22Rv1 (cell line): ENCODE results near the gene CFAP61.
"Not testable (repeated sequence)": the region's sequence is repeated elsewhere in the genome, so short reads cannot be mapped to it uniquely, and the experiment has no call there.

ENCODE experiments used
- H3K27ac ChIP-seq: fragments of 450-650 bp; 2 replicates; pipeline ENCODE4 v1.5.1; 2017
- ZFX ChIP-seq: fragments of 450-650 bp; IDR thresholded peaks from 2 replicates; pipeline ENCODE4 v1.6.1; 2017; ENCODE audit warnings: antibody characterized with exemption, borderline replicate concordance
- TF ChIP-seq, protein P1 (sequence below): fragments of 450-650 bp; IDR thresholded peaks from 2 replicates; pipeline ENCODE4 v1.5.1; 2017; ENCODE audit warnings: mild to moderate bottlenecking

Gene CFAP61, protein sequence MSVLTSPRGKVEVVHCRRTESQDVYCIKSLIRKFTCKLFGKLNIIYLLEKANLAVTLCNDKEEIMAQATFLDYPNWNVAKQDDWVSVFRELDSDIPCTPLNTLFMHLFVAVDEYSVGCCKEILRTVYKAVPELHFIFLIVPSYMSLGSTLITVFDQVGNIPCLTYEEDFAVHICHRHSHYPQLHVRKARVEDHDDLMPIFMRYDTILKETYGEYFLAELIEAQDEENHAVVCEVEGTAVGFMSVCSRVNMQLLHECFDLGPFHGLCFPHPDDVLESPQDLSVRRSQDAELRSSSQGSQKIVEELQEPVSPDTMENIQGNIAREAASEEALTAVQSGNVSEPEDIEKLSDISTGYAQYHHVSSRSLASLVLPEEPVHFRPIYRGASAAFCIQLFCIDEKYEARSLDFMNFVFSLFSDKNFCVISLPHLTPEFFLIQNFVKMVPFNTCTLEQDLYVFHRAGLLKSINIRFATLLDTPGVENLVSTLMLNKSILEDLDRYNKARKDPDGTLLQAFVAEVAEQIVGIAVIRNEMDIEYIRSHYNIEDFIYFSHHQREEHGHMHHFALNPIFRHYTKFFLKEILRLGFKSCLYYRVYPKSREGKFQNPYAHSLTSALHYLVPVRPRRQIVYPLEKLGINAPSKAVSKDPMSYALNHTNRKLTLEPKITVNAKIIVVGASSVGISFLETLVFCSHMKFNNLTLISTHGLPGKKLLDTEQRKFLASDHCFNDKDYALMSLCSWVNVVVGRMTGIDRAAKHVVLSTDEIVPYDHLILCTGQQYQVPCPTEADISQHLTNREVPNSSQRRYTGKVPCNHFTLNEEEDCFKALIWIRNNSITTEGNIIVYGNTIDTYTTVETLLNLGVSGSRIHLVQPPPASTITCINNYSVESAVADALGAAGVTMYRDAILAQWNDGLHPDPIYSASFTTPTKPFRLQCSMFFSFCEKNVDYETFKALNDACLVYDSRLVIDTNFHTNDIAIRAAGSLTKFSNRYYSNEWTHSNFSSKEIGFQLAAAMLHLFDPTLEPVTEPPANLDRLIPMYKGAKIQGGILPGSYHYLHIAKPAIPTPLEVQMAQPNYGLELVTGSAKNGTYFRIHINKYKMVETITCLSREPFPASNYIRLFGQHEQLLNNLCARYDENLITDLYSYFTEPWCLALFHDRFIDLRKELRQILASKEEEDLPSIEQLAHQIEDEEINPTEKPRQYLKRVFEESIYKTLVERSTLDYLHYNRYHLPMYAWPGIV

DNA sequence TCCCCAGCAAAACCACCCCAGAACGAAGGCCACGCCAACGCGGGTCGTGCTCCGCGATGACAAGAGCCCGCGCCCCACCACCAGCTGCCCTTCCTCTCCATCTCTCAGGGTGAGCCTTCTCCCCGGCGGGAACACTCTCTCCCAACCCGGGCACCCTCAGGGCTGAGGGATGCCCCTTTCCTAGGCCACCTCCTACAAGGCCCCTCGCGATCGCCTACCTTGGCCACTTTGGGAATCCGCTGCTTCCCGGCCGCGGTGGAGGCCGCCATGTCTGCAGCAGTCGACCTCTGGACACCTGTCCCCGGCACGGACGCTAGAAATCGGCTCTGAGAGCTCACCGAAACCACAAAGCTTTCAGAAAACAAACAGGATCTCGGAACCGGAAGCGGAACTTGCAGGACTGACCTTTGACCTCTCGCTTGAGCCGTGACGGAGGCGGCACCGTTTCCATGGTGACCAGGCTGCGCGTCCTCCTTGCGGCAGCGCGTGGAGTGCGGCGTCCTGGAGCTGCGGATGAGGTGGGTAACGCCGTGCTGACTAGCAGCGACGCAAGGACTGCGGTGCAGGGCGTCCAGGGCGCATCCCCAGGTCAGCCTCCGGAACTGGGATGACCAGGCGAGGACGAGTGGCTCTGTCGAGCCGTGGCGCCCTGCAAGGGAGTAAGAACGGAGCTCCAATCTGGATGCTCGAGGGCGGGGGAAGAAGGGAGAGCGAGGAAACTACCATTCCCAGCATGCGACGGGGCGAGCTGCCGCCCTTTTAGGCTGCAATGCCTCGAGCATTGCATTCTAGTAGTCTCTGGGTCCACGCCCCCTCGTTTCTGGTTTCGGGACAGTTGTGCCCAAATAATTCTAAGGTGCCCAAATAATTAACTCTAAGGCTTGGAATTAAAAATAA lies at the start of gene CFAP61, which contains the start of gene CRNKL1:
CFAP61 (plus strand) TSS at position 459 of the 897 bp plus-strand sequence. CDS start 4,122 bp downstream, outside the sequence.
CRNKL1 (minus strand) TSS at position 393 of the 897 bp plus-strand sequence; CDS start at position 269, 124 bp downstream.
- TF ChIP-seq, protein P1, sequence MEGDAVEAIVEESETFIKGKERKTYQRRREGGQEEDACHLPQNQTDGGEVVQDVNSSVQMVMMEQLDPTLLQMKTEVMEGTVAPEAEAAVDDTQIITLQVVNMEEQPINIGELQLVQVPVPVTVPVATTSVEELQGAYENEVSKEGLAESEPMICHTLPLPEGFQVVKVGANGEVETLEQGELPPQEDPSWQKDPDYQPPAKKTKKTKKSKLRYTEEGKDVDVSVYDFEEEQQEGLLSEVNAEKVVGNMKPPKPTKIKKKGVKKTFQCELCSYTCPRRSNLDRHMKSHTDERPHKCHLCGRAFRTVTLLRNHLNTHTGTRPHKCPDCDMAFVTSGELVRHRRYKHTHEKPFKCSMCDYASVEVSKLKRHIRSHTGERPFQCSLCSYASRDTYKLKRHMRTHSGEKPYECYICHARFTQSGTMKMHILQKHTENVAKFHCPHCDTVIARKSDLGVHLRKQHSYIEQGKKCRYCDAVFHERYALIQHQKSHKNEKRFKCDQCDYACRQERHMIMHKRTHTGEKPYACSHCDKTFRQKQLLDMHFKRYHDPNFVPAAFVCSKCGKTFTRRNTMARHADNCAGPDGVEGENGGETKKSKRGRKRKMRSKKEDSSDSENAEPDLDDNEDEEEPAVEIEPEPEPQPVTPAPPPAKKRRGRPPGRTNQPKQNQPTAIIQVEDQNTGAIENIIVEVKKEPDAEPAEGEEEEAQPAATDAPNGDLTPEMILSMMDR, result peak; percentile 6; the same call in 1 of the 2 replicates
- no peak for TF ChIP-seq ZFX
- H3K27ac ChIP-seq, result peak within 1 kb of the TSS; percentile 92

DNA sequence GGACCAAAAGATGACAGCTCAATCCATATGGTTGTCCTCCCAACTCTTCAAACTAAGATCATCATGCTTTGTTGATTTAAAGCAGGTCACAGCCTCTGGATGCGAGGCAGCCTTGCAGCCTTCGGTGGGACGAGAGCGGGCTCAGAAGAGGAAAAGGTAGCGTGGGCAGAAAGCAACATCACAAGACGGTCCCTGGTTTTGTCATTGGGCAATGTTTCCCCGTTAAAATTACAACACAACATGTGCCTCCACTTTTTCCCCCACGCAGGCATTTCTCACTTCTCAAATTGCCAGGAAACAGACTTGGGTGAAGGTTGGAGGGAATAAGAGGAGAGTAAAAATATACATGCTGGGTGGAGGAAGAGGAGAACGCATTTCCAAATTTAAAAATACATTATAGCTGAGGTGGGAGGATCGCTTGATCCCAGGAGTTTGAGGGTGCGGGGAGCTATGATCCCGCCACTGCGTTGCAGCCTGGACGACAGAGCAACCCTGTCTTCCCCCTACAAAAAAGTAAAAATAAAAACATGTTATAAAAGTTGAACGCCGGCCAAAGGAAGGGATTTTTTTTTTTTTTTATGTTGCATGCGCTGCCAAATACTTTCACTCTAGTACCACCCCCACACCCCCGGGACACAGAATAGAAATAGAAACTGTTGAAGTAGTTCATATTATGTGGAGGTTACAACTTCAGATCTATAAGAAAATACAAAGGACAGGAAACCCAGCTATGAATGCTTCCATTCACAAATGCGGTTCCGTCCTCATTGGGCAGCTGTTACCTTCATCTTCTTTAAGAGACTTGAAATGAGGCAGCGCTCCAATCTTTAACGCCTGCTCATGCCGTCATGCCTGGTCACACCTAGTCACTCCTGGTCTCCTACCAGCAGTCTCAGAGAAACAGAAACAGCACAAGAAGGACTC lies 49.0 kb upstream of the CFAP61 start:
- no peak for TF ChIP-seq ZFX
- TF ChIP-seq, protein P1, result no peak

GRCh38 chr20:20003955-20004322 lies 48.4 kb upstream of the CFAP61 start:
- H3K27ac ChIP-seq, result not testable (repeated sequence)

More for the DNA sequence above, 49.0 kb upstream of the CFAP61 start:
- H3K27ac ChIP-seq, result no peak overlapping the region

- no peak overlapping the region for H3K27ac ChIP-seq
- TF ChIP-seq ZFX, result no peak
- TF ChIP-seq, protein P1, result no peak
These were observed 47.0 kb upstream of the CFAP61 start for GRCh38 chr20:20005342-20005741.

GRCh38 chr20:20009784-20010253 lies 42.5 kb upstream of the CFAP61 start:
- TF ChIP-seq ZFX, result no peak
- TF ChIP-seq, protein P1, result no peak
- H3K27ac ChIP-seq, result no peak overlapping the region
